Hematopoietic multipotent progenitor cell (in vitro differentiated cells): ENCODE measurements around the gene POMGNT2. TPM values are rescaled to one million over a fixed set of nuclear protein-coding genes. Genes with fewer than 3 reads are reported as not detected.
"Not testable (repeated sequence)": the region's sequence is repeated elsewhere in the genome, so short reads cannot be mapped to it uniquely, and the experiment has no call there.

Source experiments
- DNase-seq, 3 donors: peaks; one replicate each; pipeline ENCODE4 v3.0.0-alpha.2; 2011 to 2015; ENCODE audit warnings: low read depth in 2 of 3, low spot score in 2 of 3
- total RNA-seq: library from RNA; depleted of rRNA; stranded (reverse); fragments of >200 nt; gene quantifications from one replicate; pipeline ENCODE4 v1.2.3, GENCODE V29; 2012

POMGNT2 gene
- total RNA-seq, 1 donor: 14.0 TPM

DNA sequence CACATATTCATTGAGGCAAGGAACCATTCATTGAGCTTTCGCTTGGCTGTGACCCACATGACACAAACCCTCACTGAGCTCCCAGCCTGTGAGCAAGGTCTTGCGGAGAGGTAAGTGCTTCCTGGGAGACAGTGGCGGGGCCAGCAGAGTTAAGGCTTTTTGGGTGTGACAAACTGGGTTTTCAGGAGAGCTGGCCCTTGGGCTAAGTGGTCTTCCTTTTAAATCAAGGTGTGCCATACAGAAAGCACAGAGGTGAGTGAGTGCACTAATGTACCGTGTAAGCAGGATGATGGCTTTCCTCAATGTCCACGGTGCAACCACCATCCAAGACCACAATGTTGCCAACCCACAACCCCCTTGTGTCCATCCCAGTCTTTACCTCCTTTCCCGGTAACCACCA, 28.6 kb downstream of the POMGNT2 start:
- no peak for DNase-seq

DNA sequence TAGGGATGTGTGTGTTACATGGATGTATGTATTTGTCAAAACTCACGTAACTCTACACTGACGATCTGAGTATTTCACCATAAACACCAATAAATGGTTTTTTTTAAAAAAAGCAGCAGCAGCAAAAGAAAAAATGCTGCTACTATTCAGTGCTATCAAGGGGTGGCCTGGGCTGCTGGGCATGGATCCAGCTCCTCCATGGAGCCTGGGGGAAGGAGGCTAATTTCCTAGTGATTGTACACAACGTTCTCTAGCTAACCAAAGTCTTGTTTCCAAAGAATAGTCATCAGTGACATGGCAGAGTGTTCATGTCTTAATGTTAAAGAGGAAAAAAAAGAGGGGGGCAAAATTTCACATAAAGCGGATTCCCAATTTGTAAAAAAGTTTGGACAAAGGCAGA, 29.0 kb downstream of the POMGNT2 start:
- DNase-seq: no peak

DNA sequence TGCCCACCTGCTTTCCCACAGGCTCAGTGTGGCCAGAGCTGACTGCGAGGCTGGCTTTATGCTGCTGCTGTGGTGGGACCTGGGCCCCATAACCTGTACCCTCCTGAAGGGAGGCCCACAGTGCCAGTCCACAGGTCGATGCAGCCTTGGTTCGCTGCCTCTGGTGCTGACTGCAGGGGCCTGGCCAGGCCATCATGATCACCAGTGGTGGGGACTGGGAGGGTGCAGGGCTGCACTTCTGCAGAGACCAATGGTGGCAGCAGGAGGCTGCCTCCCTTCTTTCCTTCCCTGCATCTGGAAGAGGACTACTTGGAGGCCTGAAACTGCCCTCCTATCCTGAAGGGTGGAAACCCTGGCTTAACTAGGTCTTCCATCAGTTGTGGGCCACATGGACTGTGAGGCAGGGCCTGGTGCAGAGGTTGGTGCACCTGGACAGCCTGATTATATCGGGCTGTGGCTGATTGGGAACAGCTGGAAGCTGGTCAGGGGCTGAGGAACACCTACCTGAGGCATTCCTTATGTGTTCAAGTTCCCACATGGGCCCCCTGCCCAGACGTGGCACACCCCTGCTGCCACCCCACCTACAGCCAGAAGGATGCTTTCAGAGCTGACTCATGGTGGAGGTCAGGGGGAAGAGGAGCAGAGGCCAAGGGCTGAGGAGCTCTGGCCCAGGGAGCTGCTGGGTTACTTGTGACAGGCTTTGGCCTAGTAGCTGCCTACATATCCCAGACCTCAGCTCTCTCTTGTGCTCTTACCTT, 29.8 kb downstream of the POMGNT2 start:
- no peak for DNase-seq

DNA sequence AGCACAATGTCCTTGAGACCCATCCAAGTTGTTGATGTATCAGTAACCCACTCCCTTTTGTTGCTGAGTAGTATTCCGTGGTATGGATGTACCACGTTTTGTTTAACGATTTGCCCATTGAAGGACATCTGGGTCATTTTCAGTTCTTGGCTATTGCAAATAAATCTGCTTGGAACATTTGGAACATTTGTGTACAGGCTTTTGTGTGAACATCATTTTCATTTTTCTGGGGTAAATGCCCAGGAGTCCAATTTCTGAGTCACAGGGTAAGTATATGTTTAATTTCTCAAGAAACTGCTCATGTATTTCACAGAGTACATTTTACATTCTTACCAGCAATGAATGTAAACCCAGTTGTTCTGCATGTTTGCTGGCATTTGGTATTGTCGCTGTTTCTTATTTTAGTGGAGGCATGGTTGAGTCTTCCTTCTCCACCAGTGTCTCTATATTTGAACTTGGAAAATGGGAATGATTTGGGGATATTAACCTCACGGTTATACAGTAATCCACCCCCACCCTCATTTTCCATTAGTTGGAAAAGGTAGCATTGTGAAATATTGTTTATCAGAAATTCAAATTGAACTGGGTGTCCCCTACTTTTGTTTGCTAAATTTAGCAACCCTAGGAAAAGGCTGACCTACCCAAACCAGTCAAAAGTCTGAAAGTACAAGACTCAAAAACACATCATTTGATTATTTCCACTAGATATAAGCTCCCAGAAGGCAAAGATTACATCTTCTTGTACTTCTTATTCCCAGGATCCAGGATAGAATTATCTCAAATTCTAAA, 30.8 kb downstream of the POMGNT2 start:
- DNase-seq: no peak

DNA sequence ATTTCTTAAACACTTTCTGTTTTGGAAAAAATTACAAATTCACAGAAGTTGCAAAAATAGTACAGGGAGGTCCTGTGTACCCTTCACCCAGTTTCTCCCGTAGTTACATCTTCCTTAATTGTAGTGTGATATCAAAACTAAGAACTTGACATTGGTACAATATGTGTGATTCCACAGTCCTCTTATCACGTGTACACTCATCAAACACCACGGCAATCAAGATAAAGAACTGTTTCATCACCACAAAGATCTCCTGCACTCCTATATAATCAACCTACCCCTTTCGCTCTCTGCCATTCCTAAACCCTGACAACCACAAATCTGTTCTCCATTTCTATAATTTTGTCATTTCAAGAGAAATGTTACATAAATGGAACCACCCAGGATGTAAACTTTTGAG, 31.4 kb downstream of the POMGNT2 start:
- DNase-seq: no peak

- DNase-seq: no peak
These were observed 32.1 kb downstream of the POMGNT2 start for GRCh38 chr3:43073836-43074220.

DNA sequence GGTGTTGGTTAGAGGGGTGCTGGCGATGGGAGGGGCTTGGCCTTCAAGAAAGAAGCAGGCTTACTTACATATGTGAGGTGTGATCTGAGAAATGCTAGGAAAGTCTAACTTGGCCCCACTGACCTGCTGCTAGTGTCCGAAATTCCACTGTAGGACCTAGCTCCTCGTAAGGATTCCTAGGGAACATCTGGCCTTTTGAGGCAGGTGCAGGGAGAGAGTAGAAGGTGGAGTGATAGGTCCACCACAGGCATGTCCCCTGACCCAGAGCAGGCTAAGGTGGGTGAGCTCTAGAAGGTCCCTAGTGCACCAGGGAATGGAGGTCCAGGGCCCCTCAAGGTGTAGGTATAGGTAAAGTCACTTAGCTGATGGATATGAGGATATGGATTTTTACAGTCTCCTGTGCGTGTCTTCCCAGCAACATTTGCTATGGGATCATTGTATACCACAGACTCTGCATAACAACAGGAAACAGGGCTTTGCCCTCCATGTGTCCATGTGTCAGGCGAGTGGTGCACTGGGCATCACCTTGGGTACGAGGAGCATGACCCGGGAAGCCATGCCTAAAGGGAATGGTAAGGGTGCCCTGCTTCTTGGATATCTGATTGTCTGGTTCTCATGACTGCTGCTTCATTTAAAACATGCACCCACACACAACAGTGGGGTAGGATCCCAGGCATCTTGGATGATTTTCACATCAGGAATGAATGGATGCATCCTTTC, 32.6 kb downstream of the POMGNT2 start:
- no peak for DNase-seq

- DNase-seq: no peak
These were observed 33.5 kb downstream of the POMGNT2 start for GRCh38 chr3:43072361-43072760.

DNA sequence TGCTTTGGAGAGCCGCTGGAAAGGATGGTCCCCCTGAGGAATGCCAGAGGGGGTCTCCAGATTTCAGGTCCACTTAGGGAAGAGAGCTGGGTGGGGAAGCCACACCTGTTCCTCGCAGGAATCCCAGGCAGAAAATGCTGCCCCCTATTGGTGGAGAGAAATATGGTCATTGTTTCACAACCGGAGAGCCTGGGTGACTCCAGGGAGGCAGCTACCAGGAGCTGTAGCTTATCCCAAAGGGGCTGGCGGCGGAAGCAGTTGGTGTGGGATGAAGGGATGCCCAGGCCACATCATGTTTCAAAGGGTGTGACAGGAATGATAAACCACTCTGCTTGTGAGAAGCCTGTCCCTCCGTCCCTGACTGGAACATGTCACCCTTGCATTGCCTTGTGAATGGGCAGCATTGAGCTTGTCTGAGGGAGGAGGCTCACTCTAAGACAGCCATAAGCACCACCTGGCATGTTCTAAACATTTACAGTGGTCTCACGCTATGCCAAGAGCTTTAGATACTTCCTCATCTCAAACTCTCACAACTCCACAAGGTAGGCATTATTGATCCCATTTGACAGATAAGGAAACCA, 34.5 kb downstream of the POMGNT2 start:
- DNase-seq: peak in 2 of 3 donors; percentile 4 to 14

GRCh38 chr3:43070670-43071069, 35.2 kb downstream of the POMGNT2 start:
- DNase-seq: not testable (repeated sequence)

- DNase-seq: no peak
These were observed 42.8 kb downstream of the POMGNT2 start for GRCh38 chr3:43063114-43063513.

DNA sequence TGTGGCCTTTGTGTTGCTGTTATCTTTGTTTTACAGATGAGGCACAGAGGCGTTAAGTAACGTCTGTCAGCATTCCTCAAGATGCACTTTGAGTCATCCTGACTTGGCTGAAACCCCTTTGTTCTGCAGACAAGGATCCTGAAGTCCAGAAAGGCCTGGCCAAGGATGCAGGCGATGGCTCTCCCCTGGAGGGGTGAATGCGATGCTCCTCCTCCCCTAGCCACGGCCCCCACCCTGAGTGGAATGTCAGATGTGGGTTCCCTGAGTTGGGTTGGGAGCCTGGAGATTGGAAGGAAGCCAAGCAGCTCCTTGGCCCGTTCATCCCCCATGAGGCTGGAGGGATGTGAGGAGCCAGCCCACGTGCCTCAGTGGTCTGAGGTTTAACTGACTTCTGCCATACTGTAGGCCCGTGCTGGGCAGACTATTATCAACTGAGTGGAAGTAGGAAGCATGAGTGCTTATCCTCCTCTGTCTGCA, 43.3 kb downstream of the POMGNT2 start:
- DNase-seq: peak in 1 of 3 donors; percentile 21

DNA sequence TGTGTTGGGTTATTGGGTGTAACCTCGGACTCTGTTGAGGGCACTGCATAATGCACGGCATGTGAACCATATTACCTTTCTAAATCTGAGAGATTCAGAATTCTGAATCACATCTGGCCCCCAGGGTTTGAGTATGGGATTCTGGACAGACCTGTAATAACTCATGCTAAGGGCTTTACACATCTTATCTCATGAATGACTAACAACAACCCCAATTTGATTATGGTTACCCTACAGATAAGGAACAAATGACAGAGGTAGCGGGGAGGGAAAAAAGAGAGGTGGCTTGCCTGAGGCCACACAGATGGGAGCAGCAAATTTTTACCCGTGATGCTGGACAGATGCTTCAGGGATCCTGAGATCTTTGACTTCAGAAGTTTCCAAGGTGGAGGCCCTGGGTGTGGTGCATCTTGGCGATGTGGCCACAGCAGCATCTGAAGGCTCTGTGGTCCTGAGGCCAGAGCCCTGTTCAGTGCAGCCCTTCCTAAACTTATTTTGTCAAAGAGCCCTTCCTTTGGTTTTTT, 43.8 kb downstream of the POMGNT2 start:
- DNase-seq: no peak

DNA sequence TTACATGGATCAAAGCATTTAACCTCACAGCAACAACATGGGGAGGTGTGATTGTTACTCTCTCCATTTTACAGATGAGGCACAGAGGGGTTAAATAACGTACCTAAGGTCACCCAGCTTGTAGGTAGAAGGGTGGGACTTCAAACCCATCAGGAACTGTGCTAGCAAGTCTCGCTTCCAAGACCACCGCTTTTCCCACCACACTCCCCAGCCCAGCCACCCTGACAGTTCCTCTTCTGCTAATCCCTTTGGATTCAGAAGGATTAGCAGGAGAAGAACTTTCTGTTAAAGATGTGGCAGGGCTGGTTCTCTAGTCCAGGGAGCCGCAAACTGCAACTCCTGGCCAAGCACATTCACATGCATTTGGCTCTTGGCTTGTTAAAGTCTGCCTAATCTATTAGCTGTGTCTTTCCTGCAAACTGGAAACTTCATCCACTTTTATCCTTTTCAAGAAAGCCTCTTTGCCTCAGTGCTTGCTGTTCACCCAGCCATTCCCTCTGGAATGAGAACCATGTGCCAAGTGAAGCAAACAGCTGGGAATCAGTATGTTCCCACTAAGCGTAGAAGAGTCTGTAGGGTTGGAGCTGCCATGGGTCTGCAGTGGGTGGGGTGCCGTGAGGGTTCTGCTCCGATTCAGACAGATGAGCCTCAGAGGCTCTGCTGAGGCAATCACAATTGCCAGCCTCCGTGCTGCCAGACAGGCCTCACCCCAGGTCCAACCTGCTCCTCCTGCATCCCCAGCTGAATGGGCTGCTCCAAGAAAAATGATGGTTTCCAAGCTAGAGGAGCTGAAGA, 44.6 kb downstream of the POMGNT2 start:
- DNase-seq: no peak

DNA sequence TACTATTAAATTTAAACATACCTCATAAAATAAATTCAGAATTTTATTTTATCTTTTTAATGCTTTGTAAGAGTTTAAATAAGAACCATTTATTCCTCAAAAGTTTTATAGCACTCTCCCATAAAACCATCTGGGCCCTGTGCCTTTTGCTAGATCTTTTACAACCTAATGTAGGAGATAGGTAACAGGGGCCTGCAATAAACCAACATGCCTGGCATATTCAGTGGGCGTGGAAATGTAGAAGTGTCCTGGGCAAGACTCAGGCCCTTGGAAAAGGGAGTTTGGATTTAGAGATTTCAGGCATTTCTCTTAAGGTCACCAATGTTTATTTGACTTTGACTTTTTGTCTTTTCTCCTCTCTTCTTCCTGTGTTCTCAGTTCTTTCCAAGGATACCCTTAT, 46.4 kb downstream of the POMGNT2 start:
- no peak for DNase-seq

- no peak for DNase-seq
These were observed 49.8 kb downstream of the POMGNT2 start for GRCh38 chr3:43055806-43056770.

DNA sequence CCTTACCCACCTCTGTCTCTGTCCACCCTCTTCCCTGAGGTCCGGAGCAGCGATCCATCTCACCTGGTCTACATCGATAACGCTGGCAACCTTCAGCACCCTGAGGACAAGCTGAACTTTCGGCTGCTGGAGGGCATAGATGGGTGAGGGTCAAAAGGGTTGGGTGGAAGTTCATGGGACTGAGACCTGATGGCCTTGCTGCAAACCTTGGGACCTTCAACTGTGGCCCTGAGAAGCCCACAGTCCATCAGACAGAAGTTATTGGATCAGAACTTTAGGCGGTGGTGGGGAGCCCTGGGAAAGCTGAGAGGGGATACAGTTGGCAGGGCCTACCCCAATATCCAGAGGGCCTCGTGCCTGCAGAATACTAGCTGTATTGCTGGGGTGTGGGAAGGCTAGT, 50.5 kb downstream of the POMGNT2 start:
- no peak for DNase-seq

- DNase-seq: no peak
These were observed 51.1 kb downstream of the POMGNT2 start for GRCh38 chr3:43054754-43055153.

DNA sequence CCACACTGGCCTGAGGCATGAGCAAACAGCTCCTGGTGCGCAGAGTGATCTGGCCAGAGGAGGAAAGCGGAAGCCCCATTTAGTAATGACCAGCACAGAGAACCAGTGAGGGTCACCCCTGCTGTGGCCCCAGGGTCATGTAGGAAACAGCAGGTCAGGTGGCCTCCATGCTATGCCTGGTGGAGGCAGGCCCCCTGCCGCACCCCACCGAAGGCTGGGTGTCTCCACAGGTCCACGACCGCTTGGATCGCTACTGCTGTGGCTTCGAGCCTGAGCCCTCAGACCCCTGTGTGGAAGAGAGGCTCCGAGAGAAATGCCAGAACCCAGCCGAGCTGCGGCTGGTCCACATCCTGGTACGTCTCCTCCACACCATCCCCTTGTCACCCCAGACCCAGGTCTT, 52.6 kb downstream of the POMGNT2 start:
- DNase-seq: no peak
